NCI-H2196 treated with DMSO at 0.1 percent for 48 hours (cell line): ENCODE results near the gene AUP1.

Source experiments
- DNase-seq: peaks from one replicate; lab custom pipeline; 2025; ENCODE audit not compliant: unreplicated experiment; lab: John Stamatoyannopoulos, UW

AUP1 gene

DNA sequence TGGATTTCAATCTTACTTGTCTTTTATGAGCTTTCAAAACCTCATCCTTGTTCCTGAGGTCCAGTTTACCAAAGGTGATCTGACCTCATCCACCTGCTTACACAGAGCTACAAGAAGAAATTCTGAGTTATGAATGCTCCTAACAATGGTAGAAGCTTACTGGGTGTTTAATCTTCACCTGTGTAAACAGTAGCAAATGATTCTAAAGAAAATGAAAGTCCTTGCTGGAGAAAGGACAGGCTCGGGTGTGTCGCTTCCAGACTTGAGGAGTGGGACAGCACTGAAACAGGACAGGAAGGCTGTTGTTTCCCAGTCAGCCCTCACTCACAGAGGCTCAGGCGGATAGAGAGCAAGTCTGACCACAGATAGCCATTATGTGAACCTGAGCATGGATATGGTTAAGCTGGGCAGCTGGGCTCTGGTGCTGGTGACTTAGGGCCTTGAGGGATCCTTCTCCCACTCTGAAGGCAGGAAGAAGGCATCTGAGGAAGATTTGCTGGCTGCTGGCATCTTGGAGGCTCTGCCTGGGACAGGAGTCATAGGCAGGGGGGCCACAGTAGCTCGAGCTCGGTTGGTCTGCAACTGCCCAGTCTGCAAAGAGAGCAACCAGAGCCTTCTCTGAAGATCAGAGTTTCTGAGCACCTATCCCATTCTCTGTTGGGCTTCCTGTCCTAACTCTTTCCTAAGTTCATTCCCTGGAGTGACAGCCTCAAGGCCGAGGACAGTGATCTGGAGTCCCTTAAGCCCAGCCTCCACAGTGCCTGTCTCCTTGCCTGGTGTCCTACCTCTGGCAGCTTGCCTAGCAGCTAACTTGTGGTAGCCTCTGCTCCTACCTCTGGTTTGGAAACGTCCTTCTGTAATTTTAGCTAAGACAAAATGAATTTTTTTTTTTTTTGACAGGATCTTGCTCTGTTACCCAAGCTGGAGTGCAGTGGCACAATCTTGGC, 29.1 kb upstream of the AUP1 start:
- DNase-seq: no peak

DNA sequence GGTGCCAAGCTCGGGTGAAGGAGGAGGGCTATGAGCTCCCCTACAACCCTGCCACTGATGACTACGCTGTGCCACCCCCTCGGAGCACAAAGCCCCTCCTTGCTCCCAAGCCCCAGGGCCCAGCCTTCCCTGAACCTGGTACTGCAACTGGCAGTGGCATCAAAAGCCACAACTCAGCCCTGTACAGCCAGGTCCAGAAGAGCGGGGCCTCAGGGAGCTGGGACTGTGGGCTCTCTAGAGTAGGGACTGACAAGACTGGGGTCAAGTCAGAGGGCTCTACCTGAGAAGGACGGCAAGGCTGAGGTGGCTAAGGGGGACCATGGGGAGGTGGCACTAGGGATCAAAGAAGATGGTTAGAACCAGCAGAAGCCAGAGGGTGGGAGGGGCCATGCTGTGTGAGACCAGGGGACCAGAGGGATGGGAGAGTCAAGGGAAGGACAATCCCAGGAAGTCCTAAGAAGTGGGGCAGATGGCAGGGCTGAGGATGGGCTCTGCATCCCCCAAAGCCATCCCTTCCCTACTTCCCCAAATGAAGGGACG, 27.4 kb upstream of the AUP1 start:
- DNase-seq: no peak

DNA sequence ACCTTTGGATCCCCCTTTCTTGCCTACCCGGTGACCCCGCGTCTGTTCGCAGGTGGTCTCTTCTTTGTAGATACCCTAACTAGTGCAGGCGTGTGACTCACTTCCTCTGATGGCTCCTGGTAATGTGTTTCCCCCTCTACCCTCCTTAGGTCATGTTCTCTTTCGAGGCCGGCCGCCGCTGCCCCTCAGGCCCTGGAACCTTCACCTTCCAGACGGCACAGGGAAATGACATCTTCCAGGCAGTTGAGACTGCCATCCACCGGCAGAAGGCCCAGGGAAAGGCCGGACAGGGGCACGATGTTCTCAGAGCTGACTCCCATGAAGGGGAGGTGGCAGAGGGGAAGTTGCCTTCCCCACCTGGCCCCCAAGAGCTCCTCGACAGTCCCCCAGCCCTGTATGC, 26.7 kb upstream of the AUP1 start:
- no peak for DNase-seq

DNA sequence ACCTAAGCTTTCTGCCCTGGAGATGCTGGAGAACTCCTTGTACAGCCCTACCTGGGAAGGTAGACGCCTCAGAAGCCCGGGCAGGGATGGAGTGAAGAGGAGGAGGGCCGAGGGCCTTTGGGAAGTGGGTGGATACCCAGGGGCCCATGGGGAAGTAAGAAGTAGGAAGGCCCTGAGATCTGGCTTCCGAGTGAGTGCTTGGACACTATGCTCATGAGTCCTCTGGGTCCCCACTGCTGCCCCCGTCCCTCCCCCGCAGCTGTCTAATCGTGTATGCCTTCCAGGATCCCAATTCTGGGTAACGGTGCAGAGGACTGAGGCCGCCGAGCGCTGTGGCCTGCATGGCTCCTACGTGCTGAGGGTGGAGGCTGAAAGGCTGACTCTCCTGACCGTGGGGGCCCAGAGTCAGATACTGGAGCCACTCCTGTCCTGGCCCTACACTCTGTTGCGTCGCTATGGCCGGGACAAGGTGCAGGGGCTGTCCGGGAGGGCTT, 26.2 kb upstream of the AUP1 start:
- DNase-seq: no peak

DNA sequence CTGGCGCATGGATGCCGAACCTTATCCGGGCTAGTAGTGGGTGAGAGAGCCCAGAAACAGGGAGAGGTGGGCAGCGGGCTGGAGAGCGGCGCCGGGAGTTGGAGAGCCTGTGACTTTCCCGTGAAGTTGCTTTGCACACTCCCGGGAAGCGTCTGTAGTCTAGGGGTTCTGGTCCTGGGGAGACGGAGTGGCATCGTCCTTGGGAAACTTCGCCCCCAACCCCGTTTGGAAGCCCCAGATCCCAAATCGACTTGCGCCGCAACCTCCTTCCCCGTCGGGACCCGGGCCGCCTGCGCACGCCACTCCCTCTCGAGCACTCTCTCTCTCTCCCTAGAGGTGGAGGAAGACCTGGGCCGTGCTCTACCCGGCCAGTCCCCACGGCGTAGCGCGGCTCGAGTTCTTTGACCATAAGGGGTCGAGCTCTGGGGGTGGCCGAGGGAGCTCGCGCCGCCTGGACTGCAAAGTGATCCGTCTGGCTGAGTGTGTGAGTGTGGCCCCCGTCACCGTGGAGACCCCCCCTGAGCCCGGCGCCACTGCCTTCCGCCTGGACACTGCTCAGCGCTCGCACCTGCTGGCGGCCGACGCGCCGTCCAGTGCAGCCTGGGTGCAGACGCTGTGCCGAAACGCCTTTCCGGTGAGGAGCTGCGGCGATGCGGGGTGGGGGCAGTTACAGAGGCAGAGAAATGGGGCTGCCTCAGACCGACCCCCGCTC, 25.5 kb upstream of the AUP1 start:
- DNase-seq: no peak

DNA sequence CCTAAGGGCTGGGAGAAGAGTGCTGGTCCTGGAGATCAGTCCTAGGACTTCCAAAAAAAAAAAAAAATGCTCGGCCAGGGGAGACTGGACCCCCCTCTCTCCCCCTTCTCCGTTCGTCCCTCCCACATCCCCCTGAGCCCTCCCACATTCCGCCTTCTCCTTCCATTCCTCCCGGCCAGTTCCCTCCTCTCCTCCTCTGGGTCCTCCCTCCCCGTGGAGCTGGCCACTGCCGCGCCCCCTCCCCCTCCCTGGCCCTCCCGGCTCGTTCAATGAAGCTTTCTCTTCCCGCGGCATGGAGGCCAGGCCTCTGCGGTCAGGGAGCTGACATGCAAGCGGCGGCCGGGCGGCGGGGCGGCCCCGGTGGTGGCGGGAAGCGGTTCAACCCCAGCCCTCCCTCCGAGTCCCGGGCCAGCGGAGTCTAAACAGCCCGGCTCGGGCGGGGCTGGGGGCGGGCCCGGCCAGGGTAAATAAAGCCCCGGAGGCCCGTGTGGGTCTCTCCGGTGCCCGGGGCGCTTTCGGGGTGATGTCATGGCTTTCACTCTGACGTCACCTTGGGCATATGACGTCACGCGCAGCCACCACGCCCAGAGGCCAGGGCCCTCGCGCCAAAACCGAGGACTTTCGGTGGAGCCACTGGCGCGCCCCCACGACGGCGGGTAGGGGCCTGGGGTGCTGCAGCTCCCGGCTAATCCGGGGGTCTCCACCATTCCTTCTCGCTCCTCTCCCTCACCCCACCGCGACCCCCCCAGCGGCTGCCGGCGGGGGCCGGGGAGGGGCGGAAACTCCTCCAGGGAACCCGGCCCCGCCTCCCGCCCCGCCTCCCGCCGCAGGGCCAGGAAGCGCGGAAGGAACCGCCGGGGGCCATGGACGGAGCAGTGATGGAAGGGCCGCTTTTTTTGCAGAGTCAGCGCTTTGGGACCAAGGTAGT, 24.6 kb upstream of the AUP1 start, which contains the start of the genes DOK1 and LOXL3:
DOK1 (plus strand) TSS at position 829 of the 928 bp plus-strand sequence; CDS start at position 864, 35 bp downstream.
LOXL3 (minus strand) TSS at position 51 of the 928 bp plus-strand sequence. CDS start 1,308 bp downstream, outside the sequence.
- no peak for DNase-seq

DNA sequence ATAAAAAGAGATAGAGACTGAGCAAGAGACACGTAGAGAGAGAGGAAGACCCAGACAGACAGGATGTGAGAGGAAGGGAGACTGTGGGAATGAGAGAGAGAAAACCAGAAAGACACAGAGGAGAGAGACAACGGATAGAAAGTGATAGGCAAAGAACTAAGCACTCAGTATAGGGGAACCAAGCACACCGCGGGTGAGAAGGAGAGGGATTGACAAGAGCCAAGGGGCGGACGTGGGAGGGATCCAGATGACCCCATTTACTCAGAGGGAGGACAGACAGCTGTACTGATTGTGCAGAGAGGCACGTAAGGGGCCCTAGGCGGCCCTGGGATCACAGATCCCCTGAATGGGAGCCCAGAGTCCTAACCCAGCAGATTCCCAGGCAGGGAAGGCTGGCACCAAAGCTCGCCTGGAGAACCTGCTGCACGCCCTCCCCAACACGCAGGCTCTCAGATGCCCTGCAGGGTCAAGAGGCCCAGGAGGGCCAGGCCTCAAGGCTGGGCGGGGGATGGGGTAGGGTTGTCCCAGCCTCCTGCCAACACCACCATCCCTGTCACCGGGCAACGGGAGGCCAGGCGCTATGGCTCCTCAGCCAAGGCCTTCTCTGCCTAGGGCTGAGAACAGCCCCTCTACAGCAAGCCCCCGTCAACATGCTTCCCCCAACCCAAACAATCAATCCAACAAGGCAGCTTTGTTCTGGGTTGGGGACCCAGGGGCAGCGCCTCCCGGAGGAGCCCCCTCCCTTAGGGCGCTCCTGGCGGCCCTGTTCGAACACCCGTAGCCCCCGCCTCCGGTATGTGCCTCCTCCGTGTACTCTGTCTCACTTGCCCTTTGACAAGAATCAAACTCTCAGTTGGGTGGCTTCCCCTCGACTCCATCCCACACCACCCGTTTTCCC, 23.7 kb upstream of the AUP1 start:
- no peak for DNase-seq

DNA sequence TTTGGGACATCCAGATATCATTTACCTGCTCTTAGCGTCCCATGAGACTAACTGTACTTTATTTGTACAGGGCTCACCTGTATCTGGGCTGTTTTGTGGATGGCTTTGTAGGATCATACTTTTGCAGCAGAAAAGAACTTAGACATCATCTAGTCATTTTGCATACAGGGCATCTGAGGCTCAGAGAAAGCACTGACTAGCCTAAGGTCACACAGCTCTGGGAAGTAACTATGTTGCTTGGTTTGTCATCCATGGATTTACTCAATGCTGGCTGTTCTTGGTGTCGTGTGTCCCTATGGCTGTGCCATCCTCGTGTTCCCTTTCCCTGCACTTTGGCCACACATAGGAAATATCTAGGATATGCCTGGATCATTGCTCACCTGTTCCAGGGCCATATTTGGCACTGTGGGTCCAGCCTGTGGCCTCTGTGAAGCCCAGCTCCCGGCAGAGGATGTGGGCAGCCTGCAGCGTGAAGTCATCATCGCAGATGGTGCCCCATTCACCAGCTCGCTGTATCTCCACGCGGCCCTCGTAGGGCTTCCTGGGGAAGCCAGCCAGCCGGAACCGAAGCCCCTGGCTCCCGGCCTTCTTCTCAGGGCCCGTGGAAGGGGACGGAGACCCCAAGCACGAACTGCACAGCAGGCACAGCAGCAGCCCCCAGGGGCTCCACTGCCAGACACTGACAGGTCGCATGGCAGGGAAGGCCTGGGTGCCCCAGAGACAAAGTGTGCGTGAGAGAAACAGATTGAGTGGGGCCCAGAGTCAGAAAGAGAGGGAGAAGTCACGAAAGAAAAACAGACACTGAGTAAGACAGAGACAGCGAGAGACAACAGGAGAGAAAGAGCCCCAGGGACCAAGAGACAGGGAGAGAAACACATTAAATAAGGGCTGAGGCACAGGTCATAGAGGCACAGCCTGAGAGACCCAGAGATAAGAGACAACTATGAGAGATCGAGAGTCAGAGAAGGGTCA, 22.7 kb upstream of the AUP1 start:
- no peak for DNase-seq

DNA sequence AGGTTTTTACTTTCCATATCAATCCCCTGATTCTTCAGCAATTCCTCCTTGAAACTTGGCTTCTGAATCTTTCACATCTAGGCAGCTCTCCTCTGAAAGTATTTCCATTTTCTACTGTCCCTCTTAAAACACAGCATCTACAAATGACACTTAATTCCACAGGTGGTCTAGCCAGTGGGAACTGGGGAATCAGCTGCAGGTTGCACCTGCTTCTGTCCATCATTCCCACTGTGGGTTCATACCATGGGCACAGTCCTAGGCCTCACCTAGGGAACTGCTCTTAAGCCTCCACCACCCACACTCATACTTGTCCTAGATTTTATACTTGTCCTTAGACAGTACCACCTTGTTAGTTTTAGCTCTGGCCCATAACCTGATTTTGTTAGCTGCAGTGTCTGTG, 22.0 kb upstream of the AUP1 start:
- DNase-seq: no peak

DNA sequence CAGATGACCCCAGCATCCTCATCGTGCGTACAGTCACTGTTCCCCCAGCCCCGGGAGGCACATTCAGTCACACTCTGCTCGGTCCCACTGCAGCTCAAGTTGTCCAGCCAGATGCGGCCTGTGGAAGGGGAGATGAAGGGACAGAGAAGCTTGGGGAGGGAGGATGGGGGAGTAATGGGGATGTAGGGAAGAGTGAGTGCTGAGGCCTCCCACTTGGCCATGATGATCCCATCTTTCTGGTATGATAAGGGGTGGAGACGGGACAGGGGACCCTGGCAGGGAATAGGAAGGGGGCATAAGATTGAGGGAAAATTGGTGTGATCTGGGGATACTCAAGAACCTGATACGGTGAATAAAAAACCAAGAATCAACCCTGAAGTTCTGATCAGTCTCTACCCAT, 20.7 kb upstream of the AUP1 start:
- DNase-seq: no peak

DNA sequence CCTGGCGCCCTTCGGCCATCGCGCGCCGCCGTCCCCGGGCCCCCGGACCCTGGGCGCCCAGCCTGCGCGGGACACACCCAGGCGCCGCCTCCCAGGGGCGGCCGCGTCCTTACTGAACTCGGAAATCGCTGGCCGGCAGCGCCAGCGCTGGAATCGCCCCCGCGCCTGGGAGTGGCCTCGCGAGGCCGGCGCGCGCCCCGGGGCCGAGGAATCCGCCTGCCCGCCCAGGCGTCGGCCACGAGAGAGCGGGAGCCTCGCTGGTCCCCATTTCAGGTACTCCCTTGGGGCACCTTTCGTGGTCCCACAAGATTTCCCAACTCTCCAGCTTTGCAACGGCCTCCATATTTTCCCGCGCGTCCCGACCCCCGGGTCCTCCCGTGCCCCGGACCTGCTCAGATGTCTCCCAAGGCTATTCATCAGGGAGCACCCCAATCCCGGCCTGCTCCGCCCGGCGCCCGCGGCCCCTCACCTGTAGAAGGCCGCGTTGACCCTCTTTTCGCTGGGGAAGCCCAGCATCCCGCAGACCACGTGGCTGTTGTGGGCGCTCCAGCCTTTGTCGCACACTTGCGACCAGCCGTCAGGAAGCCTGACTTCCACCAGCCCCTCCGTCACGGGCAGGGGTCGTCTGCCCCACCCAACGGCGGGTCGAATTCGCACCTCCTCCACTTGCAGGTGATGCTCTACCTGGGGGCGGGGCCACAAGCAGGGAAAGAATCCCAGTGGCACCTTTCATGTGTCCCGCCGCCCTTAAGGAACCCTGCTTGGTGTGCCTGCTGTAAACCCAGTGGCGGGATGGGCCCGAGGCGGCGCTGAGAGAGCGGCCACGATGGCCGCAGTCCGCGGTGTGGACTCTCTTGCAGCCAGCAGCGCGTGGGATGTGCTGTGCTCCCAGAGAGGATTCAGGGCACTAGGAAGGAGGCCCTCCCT, 19.7 kb upstream of the AUP1 start:
- DNase-seq: no peak

DNA sequence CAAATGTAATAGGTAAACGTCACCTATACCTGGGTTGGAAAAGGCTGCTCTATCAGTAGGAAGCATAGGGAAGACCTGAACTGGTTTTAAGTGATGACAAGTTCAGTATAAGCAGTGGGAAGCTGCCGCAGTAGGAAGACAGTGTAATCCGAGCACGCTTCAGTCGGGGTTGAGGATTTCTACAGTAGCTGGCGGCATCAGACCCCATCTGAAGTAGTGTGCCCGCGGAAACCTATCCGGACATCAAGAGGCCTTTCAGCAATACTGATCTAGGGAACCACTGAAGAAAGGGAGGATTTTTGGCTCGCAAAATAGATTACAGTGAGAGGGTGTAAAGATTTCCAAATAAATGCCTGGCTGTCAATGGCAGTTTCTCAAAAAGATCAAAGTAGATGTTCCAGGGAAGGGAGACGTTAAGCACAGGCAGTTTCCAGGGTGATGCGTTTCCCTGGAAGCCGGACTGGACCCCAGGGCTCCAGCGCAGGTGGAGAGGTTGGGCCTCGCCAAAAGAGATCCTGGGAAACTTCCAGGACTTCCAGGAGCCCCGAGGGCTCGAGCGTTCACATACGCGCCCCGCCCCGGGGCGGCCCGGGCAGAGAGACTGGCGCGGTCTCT, 18.9 kb upstream of the AUP1 start:
- no peak for DNase-seq

DNA sequence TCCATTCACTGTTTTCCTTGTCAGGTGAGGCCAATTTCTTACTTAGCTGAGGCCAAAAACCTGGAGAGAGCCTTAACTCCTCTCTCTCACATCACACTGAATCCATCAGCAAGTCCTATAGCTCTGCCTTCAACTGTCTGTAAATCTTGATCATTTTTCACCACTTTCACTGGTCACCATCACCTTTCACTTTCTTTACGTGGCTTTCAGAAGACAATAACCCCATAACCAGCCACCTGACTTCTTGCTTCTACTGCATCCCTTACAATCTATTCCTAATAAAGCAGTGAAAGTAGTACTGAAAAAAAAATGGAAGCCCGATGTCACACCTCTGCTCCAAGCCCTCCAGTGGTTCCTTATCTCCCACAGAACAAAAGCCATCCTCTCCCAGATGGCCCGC, 16.5 kb upstream of the AUP1 start:
- no peak for DNase-seq

DNA sequence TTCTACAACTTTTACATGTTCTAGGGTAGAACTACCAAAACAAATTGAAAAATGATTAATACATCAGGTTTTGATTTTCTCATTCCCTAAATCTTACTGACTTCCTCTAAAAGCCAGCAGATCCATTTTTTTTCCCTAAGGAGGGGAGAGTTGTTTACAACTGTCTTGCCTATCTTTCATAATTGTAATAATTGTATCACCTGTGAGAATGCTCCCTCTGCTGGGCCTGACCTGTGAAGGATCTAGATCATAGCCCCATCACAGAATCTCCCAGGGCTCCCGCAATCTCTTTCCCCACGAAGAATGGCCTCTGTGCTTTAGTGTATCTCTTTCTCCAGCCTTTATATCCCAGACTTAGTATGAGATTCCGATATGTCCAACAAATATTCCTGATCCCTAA, 15.1 kb upstream of the AUP1 start:
- DNase-seq: no peak

DNA sequence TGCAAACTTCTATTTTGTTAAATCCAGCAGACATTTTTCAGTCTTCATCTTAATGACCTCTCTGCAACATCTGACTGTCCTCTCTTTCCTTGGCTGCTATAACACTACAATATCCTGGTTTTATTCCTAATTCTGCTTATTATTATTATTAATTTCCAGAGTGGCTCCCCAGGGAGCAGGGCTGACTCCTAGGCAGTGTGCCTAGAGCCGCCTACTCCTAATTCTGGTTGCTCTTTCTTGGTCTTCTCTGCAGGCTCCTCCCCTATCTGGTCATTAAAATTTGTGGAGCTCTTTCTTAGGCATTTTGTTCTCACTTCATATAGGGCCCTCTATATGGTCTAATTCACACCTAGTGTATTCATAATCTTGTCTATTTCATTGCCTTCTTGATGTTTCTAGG, 13.5 kb upstream of the AUP1 start:
- DNase-seq: no peak

DNA sequence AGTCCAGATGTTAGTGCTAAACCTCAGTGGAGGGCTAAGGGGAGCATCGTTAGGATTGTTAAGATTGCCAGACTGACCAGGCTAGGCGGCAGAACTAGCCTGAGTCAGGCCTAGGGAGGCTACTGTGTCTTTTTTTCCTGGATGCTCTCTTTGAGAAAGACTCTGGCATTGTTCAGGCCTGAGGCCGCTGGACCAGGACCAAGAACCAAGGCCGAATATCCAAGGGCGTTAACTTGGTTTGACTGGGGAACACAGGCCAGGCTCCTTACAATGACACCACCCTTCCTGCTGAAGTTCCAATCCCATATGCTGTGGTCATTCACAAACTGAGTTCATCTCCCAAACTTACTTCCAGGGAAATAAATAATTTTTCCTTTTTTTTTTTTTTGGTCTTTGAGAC, 10.8 kb upstream of the AUP1 start:
- DNase-seq: no peak

DNA sequence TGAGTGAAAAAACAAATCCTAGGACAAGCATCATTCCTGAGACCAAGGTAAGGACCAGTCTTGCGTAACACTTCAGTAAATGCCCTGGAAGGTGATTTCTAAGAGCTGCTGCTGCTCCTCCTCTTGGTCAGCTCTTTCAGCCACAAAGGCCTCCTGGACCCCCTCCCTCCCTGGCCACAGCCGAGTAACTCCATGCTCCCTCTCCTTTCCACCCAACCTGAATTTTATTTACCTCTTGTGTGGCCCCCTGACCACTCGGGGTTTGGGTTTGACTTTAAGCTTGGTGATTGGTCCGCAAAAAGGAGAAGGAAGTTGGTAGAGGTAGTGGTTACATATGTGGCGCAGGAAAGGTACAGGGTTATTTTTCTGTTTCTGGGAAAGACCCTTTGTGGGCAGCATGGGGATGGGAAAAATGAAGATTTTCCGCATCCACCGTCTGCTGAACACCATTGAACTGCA, 9.4 kb upstream of the AUP1 start:
- no peak for DNase-seq
